ENCODE data around the gene TCEAL3. TPM values are rescaled to one million over a fixed set of nuclear protein-coding genes. Genes with fewer than 3 reads are reported as not detected.

The TCEAL3 gene
- total and polyA plus RNA-seq, 10 of the 15 experiments (the other 5 are each of a cell fraction or from before 2014, with no cell fraction given) = 0.98 to 19.0 (median 11.7) TPM

GRCh38 chrX:103562801-103563200, 45.0 kb upstream of the TCEAL3 start:
- H3K9me3 ChIP-seq (replicated peaks; ENCODE audit: control insufficient read depth, insufficient read depth, low read length) = no peaks in the 10 kb centered on the region
- no peak overlapping the region for H3K4me3 ChIP-seq
- 54% methylated on average over 2 of the region's 2 CpGs for WGBS (ENCODE audit: insufficient coverage, insufficient replicate concordance, low lambda C conversion rate, missing lambda C conversion rate)
- TF ChIP-seq RBBP5 (conservative IDR thresholded peaks at IDR 0.05) (no peak), ZNF687 (IDR thresholded peaks at IDR 0.05) (no peak), NFXL1 (IDR thresholded peaks at IDR 0.05; ENCODE audit: borderline replicate concordance) (no peak), SMAD5 (IDR thresholded peaks at IDR 0.05; ENCODE audit: low read depth) (no peak), MYC (IDR thresholded peaks at IDR 0.05; ENCODE audit: insufficient read depth, insufficient read length, insufficient replicate concordance, low read length, severe bottlenecking) (no peak), ZNF207 (IDR thresholded peaks at IDR 0.05; ENCODE audit: borderline replicate concordance) (no peak), SKIL (IDR thresholded peaks at IDR 0.05; ENCODE audit: low read depth, poor library complexity, severe bottlenecking) (no peak), BHLHE40 (IDR thresholded peaks at IDR 0.05; ENCODE audit: borderline replicate concordance in 1 of 2, low read depth in 2 of 2, low read length in 1 of 2) (no peak), LARP7 (IDR thresholded peaks at IDR 0.05) (no peak), FOXM1 (IDR thresholded peaks at IDR 0.05; ENCODE audit: low read depth, low read length) (no peak), USF2 (IDR thresholded peaks at IDR 0.05; ENCODE audit: borderline replicate concordance, low read depth, low read length) (no peak), MAX (IDR thresholded peaks at IDR 0.05; ENCODE audit: low read depth, low read length) (no peak), SPI1 (IDR thresholded peaks at IDR 0.05; ENCODE audit: borderline replicate concordance, insufficient read depth, low read depth, low read length) (no peak)
- no TSS peak for BruUV-seq (replicated peaks)
- DNase-seq (ENCODE audit: low read depth, low spot score) (no peak), FAIRE-seq (no peak), ATAC-seq (no peak)
- H3K27ac ChIP-seq (ENCODE audit: control insufficient read depth, insufficient read depth) = no peak overlapping the region
- ChIA-PET RAD21 (ENCODE audit: unreplicated experiment) (no interaction called here), SMC1A (ENCODE audit: uncharacterized antibody, unreplicated experiment) (interaction anchor here (0.6 kb wide), 1 partner anchor 149 kb away, joined by 3 read pairs; no protein-coding TSS in a partner anchor), POLR2A (no interaction called here), CTCF (interaction anchor here (1.3 kb wide), 1 partner anchor 30 kb away, joined by 4 read pairs; no protein-coding TSS in a partner anchor)
- intact Hi-C loops (cut with micrococcal nuclease; ENCODE audit: unreplicated experiment) (no loop called here), in situ Hi-C loops (cut with MboI) (no loop called here)
- no peak overlapping the region for H3K9ac ChIP-seq (ENCODE audit: control insufficient read depth, insufficient read depth, low read length)
- no peaks in the 10 kb centered on the region for H3K27me3 ChIP-seq (replicated peaks in 1 of 2; ENCODE audit: control insufficient read depth in 2 of 2, insufficient read depth in 2 of 2, low read length in 1 of 2)
- H4K20me1 ChIP-seq (ENCODE audit: control insufficient read depth, insufficient read depth) = no peaks in the 10 kb centered on the region
- H2AFZ ChIP-seq (ENCODE audit: control insufficient read depth, low read depth, low read length) = no peak overlapping the region
- H3K4me1 ChIP-seq (ENCODE audit: control insufficient read depth, insufficient read depth, low read length) = no peaks in the 10 kb centered on the region
- no peak overlapping the region for H3K4me2 ChIP-seq (ENCODE audit: control insufficient read depth, insufficient read depth)
- no peaks in the 10 kb centered on the region for H3K79me2 ChIP-seq (ENCODE audit: control insufficient read depth, insufficient read depth, low read length)
- H3K36me3 ChIP-seq (ENCODE audit: control insufficient read depth in 2 of 2, insufficient read depth in 2 of 2, low read length in 1 of 2) = no peaks in the 10 kb centered on the region

All from GM12878 (cell line).